Naive thymus-derived CD4-positive, alpha-beta T cell (primary cell): ENCODE results near the gene FRMD5. TPM values are rescaled to one million over a fixed set of nuclear protein-coding genes. Genes with fewer than 3 reads are reported as not detected.

Source experiments
- ATAC-seq: fragments of 150-1000 bp; cut with Tn5 transposase; 2 replicates; pipeline ENCODE4 v1.10.0; 2021; ENCODE audit warnings: mild to moderate bottlenecking, moderate library complexity
- CTCF ChIA-PET: fragments of 350-600 bp; sonication (Branson Sonifier 250); formaldehyde crosslinking; loops from one replicate; lab custom pipeline; 2021; ENCODE audit warnings: antibody characterized with exemption; lab: Charles Lee
- POLR2A ChIA-PET: fragments of 350-600 bp; sonication (Branson Sonifier 250); formaldehyde crosslinking; loops from one replicate; lab custom pipeline; 2021; ENCODE audit warnings: antibody characterized with exemption, inconsistent platforms; lab: Charles Lee
- DNase-seq, 9 donors: peaks; one replicate each; pipeline versions ENCODE4 v3.0.0 to v3.0.0-alpha.2; 2020 to 2022; ENCODE audit warnings: mixed read lengths in 1 of 9
- H3K27ac ChIP-seq: one replicate; pipeline ENCODE4 v1.7.0; 2013; ENCODE audit warnings: mild to moderate bottlenecking, low read depth, low read length, moderate library complexity
- H3K27me3 ChIP-seq, 2 donors: one replicate each; pipeline ENCODE4 v1.7.0; 2013; ENCODE audit warnings: low read length in 2 of 2, mild to moderate bottlenecking in 2 of 2, moderate library complexity in 2 of 2; ENCODE audit not compliant: control insufficient read depth in 2 of 2, insufficient read depth in 2 of 2
- H3K36me3 ChIP-seq, 3 experiments: 1 replicate in 2 of 3; 2 replicates in 1 of 3; pipeline ENCODE4 v1.7.0; 2013; ENCODE audit warnings: low read length in 3 of 3, mild to moderate bottlenecking in 3 of 3, moderate library complexity in 1 of 3; ENCODE audit not compliant: insufficient read depth in 3 of 3, control insufficient read depth in 2 of 3
- H3K4me1 ChIP-seq, 2 donors: one replicate each; pipeline ENCODE4 v1.7.0; 2013; ENCODE audit warnings: low read length in 2 of 2, mild to moderate bottlenecking in 2 of 2, moderate library complexity in 1 of 2; ENCODE audit not compliant: control insufficient read depth in 2 of 2, insufficient read depth in 2 of 2
- H3K4me3 ChIP-seq: 2 replicates; pipeline ENCODE4 v1.7.0; 2013; ENCODE audit warnings: mild to moderate bottlenecking, low read length
- H3K9me3 ChIP-seq, 3 experiments: 1 replicate in 2 of 3; 2 replicates in 1 of 3; pipeline ENCODE4 v1.7.0; 2013; ENCODE audit warnings: low read length in 3 of 3; ENCODE audit not compliant: control insufficient read depth in 2 of 3
- H3K27ac Mint-ChIP-seq, 9 donors: one replicate each; pipeline ENCODE4 v1.8.0; 2020 to 2022; ENCODE audit warnings: mixed read lengths in 9 of 9, mild to moderate bottlenecking in 8 of 9, moderate library complexity in 5 of 9, inconsistent platforms in 2 of 9
- H3K27me3 Mint-ChIP-seq, 5 donors: one replicate each; pipeline ENCODE4 v1.8.0; 2021 to 2022; ENCODE audit warnings: mixed read lengths in 5 of 5, mild to moderate bottlenecking in 1 of 5
- H3K36me3 Mint-ChIP-seq, 5 donors: one replicate each; pipeline ENCODE4 v1.8.0; 2020 to 2022; ENCODE audit warnings: mixed read lengths in 5 of 5, mild to moderate bottlenecking in 3 of 5, inconsistent platforms in 1 of 5
- H3K4me1 Mint-ChIP-seq, 7 donors: one replicate each; pipeline ENCODE4 v1.8.0; 2020 to 2022; ENCODE audit warnings: mixed read lengths in 7 of 7, mild to moderate bottlenecking in 3 of 7, inconsistent platforms in 1 of 7
- H3K4me3 Mint-ChIP-seq, 10 donors: one replicate each; pipeline ENCODE4 v1.8.0; 2020 to 2022; ENCODE audit warnings: mild to moderate bottlenecking in 10 of 10, mixed read lengths in 10 of 10, moderate library complexity in 6 of 10, inconsistent platforms in 2 of 10
- H3K9me3 Mint-ChIP-seq, 11 donors: one replicate each; pipeline ENCODE4 v1.8.0; 2020 to 2022; ENCODE audit warnings: mixed read lengths in 11 of 11, mild to moderate bottlenecking in 4 of 11, inconsistent platforms in 1 of 11, moderate library complexity in 1 of 11
- intact Hi-C, 2 donors: fragments of 100-400 bp; cut with micrococcal nuclease; formaldehyde crosslinking; loops; one replicate each; pipeline ENCODE4 v1.15.1; 2023
- polyA plus RNA-seq, 2 donors: library from polyadenylated mRNA; unstranded; fragments of 300-500 nt; fragmentation: Illumina TruSeq; gene quantifications; one replicate each; pipeline ENCODE4 v1.2.3, GENCODE V29; 2021
- total RNA-seq, 6 experiments: library from RNA in 5 of 6; stranded (reverse) in 5 of 6; gene quantifications; 1 replicate in 5 of 6; 2 replicates in 1 of 6; pipeline ENCODE4 v1.2.3 and lab custom pipeline; 2021 to 2026

FRMD5 gene
- total and polyA plus RNA-seq, 7 experiments from 2014 or later: 0.31 to 0.39 (median 0.35) TPM; not detected in 4

- H3K9me3 Mint-ChIP-seq: no peaks in the 10 kb centered on the region
Measured at GRCh38 chr15:43966646-43967045, 228.4 kb downstream of the FRMD5 start.

GRCh38 chr15:43958861-43959330, 236.2 kb downstream of the FRMD5 start:
- no peak for DNase-seq
- no peaks in the 10 kb centered on the region for H3K36me3 ChIP-seq
- intact Hi-C loops: no loop called here
- no peak overlapping the region for H3K27ac Mint-ChIP-seq
- no peaks in the 10 kb centered on the region for H3K9me3 Mint-ChIP-seq
- H3K9me3 ChIP-seq: no peaks in the 10 kb centered on the region
- no peak overlapping the region for H3K4me3 Mint-ChIP-seq
- no peaks in the 10 kb centered on the region for H3K27me3 ChIP-seq
- no peaks in the 10 kb centered on the region for H3K4me1 Mint-ChIP-seq
- H3K27me3 Mint-ChIP-seq: peaks cover 17 to 35% (median 29%) of the 10 kb centered on the region in 5 donors
- POLR2A ChIA-PET: no interaction called here
- CTCF ChIA-PET: no interaction called here
- ATAC-seq: no peak
- H3K4me1 ChIP-seq: no peaks in the 10 kb centered on the region
- no peaks in the 10 kb centered on the region for H3K36me3 Mint-ChIP-seq
- H3K27ac ChIP-seq: no peak overlapping the region
- no peak overlapping the region for H3K4me3 ChIP-seq

More at GRCh38 chr15:43966646-43967045, 228.4 kb downstream of the FRMD5 start:
- Histone ChIP-seq H3K9me3 (no peaks in the 10 kb centered on the region), H3K36me3 (no peaks in the 10 kb centered on the region), H3K4me1 (no peaks in the 10 kb centered on the region), H3K4me3 (no peak overlapping the region), H3K27ac (no peak overlapping the region), H3K27me3 (no peaks in the 10 kb centered on the region)
- Mint-ChIP-seq H3K4me3 (no peak overlapping the region), H3K4me1 (no peaks in the 10 kb centered on the region), H3K27ac (no peak overlapping the region), H3K27me3 (peaks cover 0 to 27% (median 14%) of the 10 kb centered on the region in 5 donors), H3K36me3 (no peaks in the 10 kb centered on the region)
- POLR2A ChIA-PET: no interaction called here
- DNase-seq (no peak), ATAC-seq (no peak)
- intact Hi-C loops: no loop called here
- CTCF ChIA-PET: no interaction called here

- no peaks in the 10 kb centered on the region for H3K36me3 Mint-ChIP-seq
- peaks cover 0 to 7% (median 0%) of the 10 kb centered on the region in 7 donors for H3K4me1 Mint-ChIP-seq
- intact Hi-C loops: no loop called here
- Histone ChIP-seq H3K9me3 (no peaks in the 10 kb centered on the region), H3K27ac (no peak overlapping the region), H3K27me3 (no peaks in the 10 kb centered on the region), H3K36me3 (no peaks in the 10 kb centered on the region), H3K4me3 (no peak overlapping the region), H3K4me1 (no peaks in the 10 kb centered on the region)
- peaks cover 13 to 35% (median 29%) of the 10 kb centered on the region in 5 donors for H3K27me3 Mint-ChIP-seq
- no peak for DNase-seq
- no peaks in the 10 kb centered on the region for H3K9me3 Mint-ChIP-seq
- no peak for ATAC-seq
- POLR2A ChIA-PET: no interaction called here
- CTCF ChIA-PET: no interaction called here
- H3K4me3 Mint-ChIP-seq: no peak overlapping the region
- H3K27ac Mint-ChIP-seq: no peak overlapping the region
Measured at GRCh38 chr15:43957724-43958123, 237.3 kb downstream of the FRMD5 start.

- no peak for ATAC-seq
- H3K27ac ChIP-seq: no peak overlapping the region
- no peaks in the 10 kb centered on the region for H3K9me3 Mint-ChIP-seq
- no peak for DNase-seq
- no peaks in the 10 kb centered on the region for H3K36me3 ChIP-seq
- H3K27me3 Mint-ChIP-seq: peaks cover 6 to 25% (median 18%) of the 10 kb centered on the region in 5 donors
- H3K4me1 Mint-ChIP-seq: peaks cover 0 to 7% (median 0%) of the 10 kb centered on the region in 7 donors
- CTCF ChIA-PET: no interaction called here
- no peaks in the 10 kb centered on the region for H3K9me3 ChIP-seq
- POLR2A ChIA-PET: no interaction called here
- intact Hi-C loops: no loop called here
- H3K4me3 ChIP-seq: no peak overlapping the region
- H3K4me3 Mint-ChIP-seq: no peak overlapping the region
- H3K36me3 Mint-ChIP-seq: no peaks in the 10 kb centered on the region
- no peaks in the 10 kb centered on the region for H3K27me3 ChIP-seq
- no peak overlapping the region for H3K27ac Mint-ChIP-seq
- H3K4me1 ChIP-seq: no peaks in the 10 kb centered on the region
Measured at GRCh38 chr15:43955140-43955539, 239.9 kb downstream of the FRMD5 start.

- Mint-ChIP-seq H3K4me1 (peaks cover 0 to 9% (median 0%) of the 10 kb centered on the region in 7 donors), H3K4me3 (no peak overlapping the region), H3K9me3 (peaks cover 0 to 2% (median 0%) of the 10 kb centered on the region in 11 donors), H3K27ac (no peak overlapping the region), H3K36me3 (peaks cover 0 to 1% (median 0%) of the 10 kb centered on the region in 5 donors), H3K27me3 (peaks cover 6 to 28% (median 13%) of the 10 kb centered on the region in 5 donors)
- Histone ChIP-seq H3K4me1 (no peaks in the 10 kb centered on the region), H3K27me3 (no peaks in the 10 kb centered on the region), H3K9me3 (no peaks in the 10 kb centered on the region), H3K4me3 (no peak overlapping the region), H3K36me3 (no peaks in the 10 kb centered on the region), H3K27ac (no peak overlapping the region)
- ChIA-PET CTCF (no interaction called here), POLR2A (no interaction called here)
- ATAC-seq (no peak), DNase-seq (no peak)
- intact Hi-C loops: no loop called here
Measured at GRCh38 chr15:43954181-43954621, 240.9 kb downstream of the FRMD5 start.

GRCh38 chr15:43953402-43953801, 241.7 kb downstream of the FRMD5 start:
- H3K4me1 ChIP-seq: no peaks in the 10 kb centered on the region
- H3K4me3 ChIP-seq: no peak overlapping the region
- H3K36me3 ChIP-seq: no peaks in the 10 kb centered on the region
- intact Hi-C loops: no loop called here
- H3K9me3 Mint-ChIP-seq: peaks cover 0 to 2% (median 0%) of the 10 kb centered on the region in 11 donors
- DNase-seq (no peak), ATAC-seq (no peak)
- no peaks in the 10 kb centered on the region for H3K9me3 ChIP-seq
- POLR2A ChIA-PET: no interaction called here
- H3K27ac Mint-ChIP-seq: no peak overlapping the region
- H3K27ac ChIP-seq: no peak overlapping the region
- peaks cover 0 to 16% (median 0%) of the 10 kb centered on the region in 7 donors for H3K4me1 Mint-ChIP-seq
- peaks cover 6 to 22% (median 8%) of the 10 kb centered on the region in 5 donors for H3K27me3 Mint-ChIP-seq
- H3K27me3 ChIP-seq: no peaks in the 10 kb centered on the region
- CTCF ChIA-PET: no interaction called here
- peaks cover 0 to 2% (median 0%) of the 10 kb centered on the region in 5 donors for H3K36me3 Mint-ChIP-seq
- H3K4me3 Mint-ChIP-seq: no peak overlapping the region

- no peaks in the 10 kb centered on the region for H3K4me1 ChIP-seq
- H3K9me3 ChIP-seq: no peaks in the 10 kb centered on the region
- intact Hi-C loops: no loop called here
- CTCF ChIA-PET: no interaction called here
- peaks cover 0 to 2% (median 0%) of the 10 kb centered on the region in 11 donors for H3K9me3 Mint-ChIP-seq
- H3K36me3 ChIP-seq: no peaks in the 10 kb centered on the region
- no peak for DNase-seq
- no peaks in the 10 kb centered on the region for H3K27me3 ChIP-seq
- peaks cover 0 to 2% (median 0%) of the 10 kb centered on the region in 5 donors for H3K36me3 Mint-ChIP-seq
- no peak overlapping the region for H3K4me3 ChIP-seq
- H3K27me3 Mint-ChIP-seq: peaks cover 0 to 21% (median 15%) of the 10 kb centered on the region in 5 donors
- no peak overlapping the region for H3K4me3 Mint-ChIP-seq
- POLR2A ChIA-PET: no interaction called here
- H3K27ac Mint-ChIP-seq: no peak overlapping the region
- no peak for ATAC-seq
- H3K27ac ChIP-seq: no peak overlapping the region
- H3K4me1 Mint-ChIP-seq: peaks cover 0 to 16% (median 0%) of the 10 kb centered on the region in 7 donors
Measured at GRCh38 chr15:43950531-43950930, 244.5 kb downstream of the FRMD5 start.
